Retinal pigment epithelial cell (primary cell): ENCODE results near the gene EMP1.

Experiments used
- DNase-seq: peaks from one replicate; pipeline ENCODE4 v3.0.0-alpha.2; 2010; ENCODE audit warnings: low read depth
- H3K4me3 ChIP-seq: 2 replicates; pipeline ENCODE4 v1.5.1; 2011; ENCODE audit warnings: mild to moderate bottlenecking, low read length, control low read depth, moderate library complexity
- TF ChIP-seq, protein P1 (sequence below): conservative IDR thresholded peaks from 2 replicates; pipeline ENCODE4 v1.5.1; 2011; ENCODE audit warnings: low read depth, low read length, control low read depth, inconsistent platforms

Gene EMP1

GRCh38 chr12:13189264-13189663 lies 7.3 kb upstream of the EMP1 start:
- no peak overlapping the region for H3K4me3 ChIP-seq
- TF ChIP-seq, protein P1, sequence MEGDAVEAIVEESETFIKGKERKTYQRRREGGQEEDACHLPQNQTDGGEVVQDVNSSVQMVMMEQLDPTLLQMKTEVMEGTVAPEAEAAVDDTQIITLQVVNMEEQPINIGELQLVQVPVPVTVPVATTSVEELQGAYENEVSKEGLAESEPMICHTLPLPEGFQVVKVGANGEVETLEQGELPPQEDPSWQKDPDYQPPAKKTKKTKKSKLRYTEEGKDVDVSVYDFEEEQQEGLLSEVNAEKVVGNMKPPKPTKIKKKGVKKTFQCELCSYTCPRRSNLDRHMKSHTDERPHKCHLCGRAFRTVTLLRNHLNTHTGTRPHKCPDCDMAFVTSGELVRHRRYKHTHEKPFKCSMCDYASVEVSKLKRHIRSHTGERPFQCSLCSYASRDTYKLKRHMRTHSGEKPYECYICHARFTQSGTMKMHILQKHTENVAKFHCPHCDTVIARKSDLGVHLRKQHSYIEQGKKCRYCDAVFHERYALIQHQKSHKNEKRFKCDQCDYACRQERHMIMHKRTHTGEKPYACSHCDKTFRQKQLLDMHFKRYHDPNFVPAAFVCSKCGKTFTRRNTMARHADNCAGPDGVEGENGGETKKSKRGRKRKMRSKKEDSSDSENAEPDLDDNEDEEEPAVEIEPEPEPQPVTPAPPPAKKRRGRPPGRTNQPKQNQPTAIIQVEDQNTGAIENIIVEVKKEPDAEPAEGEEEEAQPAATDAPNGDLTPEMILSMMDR: no peak
- DNase-seq: no peak

DNA sequence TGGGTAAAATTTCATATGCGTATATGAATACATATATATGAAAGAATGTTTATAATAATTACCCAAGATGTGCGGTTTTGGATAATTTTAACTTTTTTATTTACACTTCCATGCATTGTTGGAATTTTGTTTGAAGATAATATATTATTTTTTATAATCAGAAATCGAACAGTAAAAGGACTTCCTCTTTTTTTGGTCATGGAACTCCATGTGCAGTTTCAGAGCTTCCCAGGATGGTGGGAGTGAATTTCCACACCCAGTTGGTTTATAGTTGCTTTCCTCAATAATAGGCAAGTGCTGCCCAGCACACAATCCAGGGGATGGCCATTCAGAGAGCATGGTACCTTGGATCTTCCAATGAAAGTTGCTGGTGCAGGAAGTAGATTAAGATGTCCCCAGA lies 6.3 kb upstream of the EMP1 start:
- no peak overlapping the region for H3K4me3 ChIP-seq
- TF ChIP-seq, protein P1: no peak
- DNase-seq: no peak

DNA sequence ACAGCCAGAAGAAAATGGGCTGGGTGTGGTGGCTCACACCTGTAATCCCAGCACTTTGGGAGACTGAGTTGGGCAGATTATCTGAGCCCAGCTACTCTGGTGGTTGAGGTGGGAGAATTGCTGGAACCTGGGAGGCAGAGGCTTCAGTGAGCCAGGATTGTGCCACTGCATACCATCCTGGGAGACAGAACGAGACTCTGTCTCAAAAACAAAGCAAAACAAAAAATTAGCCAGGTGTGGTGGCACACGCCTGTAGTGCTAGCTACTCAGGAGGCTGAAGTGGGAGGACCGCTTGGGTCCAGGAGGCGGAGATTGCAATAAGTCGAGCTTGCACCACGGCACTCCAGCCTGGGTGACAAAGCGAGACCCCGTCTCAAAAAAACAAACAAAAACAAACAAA lies 3.8 kb upstream of the EMP1 start:
- TF ChIP-seq, protein P1: no peak
- no peak for DNase-seq
- no peak overlapping the region for H3K4me3 ChIP-seq

GRCh38 chr12:13193505-13194231 lies 2.9 kb upstream of the EMP1 start:
- no peak overlapping the region for H3K4me3 ChIP-seq
- TF ChIP-seq, protein P1: no peak
- DNase-seq: no peak

- TF ChIP-seq, protein P1: no peak
- no peak for DNase-seq
- H3K4me3 ChIP-seq: no peak overlapping the region
Observed at GRCh38 chr12:13194401-13195110, 2.0 kb upstream of the EMP1 start.

DNA sequence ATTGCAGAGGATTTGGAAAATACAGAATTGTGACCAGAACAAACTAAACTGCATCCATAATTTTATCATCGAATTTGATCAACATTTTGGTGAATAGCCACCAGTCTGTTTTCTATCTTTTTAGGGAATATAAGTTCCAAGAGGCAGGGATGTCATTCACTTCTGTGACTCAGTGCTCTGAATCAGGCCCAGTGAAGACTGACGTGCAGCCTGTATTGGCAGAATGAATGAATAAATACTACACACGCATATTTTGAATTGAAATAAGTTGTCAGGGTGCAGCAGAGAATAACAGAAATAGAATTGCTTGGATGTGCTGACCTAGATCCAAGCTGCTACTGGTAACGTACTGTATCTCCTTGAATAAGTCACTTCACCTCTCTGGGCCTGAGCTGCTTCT lies 1.3 kb upstream of the EMP1 start:
- no peak overlapping the region for H3K4me3 ChIP-seq
- DNase-seq: no peak
- TF ChIP-seq, protein P1: no peak

DNA sequence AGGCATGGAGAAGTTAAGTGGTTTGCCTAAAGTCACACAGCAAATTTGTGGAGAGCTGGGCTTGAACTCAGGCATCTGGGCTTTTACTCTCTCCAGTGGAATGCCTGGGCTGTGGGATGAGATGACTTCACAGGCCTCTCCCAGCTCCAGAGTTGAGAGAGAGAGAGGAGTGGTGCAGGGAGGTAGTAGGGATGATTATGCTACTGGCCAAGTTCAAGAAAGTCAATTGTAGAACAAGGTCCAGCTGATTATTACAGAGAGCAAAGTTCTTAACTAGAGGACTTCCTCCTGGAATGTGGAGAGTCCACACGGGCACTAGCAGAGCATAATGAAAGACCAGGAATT lies 769 bp upstream of the EMP1 start:
- DNase-seq: no peak
- no peak overlapping the region for H3K4me3 ChIP-seq
- TF ChIP-seq, protein P1: no peak
